D721Med (cell line): ENCODE data around the gene RXFP3.

Experiments used
- DNase-seq: peaks from one replicate; pipeline ENCODE4 v3.0.0; 2011; ENCODE audit warnings: low spot score; ENCODE audit not compliant: insufficient read length
- FAIRE-seq: peaks from 2 replicates; lab custom pipeline; 2011; peaks lifted over from hg19 to GRCh38; lab: Jason Lieb, UNC
- TF ChIP-seq, protein P1 (sequence below): IDR thresholded peaks from 2 replicates; pipeline ENCODE4 v1.5.1; 2012; ENCODE audit warnings: mild to moderate bottlenecking, control low read depth; ENCODE audit not compliant: insufficient read depth; ENCODE audit errors: missing control alignments

The RXFP3 gene

DNA sequence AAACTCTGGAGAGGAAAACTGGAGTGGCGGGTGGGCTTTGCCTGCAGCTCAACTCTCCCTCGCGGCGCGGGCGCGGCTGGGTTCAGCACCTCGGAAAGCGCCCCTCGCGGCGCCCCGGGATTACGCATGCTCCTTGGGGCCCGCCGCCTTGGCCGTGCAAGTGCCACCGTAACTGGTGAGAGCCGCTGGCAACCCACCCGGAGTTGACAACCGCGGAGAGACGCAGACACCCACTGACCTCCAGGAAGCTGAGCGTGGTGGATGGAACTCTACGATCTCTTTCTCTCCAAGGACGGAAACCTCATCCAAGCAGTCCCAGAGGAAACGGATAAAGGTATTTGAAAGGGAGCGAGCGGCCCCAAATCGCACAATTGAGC is 194 bp upstream of the RXFP3 start:
- TF ChIP-seq, protein P1, sequence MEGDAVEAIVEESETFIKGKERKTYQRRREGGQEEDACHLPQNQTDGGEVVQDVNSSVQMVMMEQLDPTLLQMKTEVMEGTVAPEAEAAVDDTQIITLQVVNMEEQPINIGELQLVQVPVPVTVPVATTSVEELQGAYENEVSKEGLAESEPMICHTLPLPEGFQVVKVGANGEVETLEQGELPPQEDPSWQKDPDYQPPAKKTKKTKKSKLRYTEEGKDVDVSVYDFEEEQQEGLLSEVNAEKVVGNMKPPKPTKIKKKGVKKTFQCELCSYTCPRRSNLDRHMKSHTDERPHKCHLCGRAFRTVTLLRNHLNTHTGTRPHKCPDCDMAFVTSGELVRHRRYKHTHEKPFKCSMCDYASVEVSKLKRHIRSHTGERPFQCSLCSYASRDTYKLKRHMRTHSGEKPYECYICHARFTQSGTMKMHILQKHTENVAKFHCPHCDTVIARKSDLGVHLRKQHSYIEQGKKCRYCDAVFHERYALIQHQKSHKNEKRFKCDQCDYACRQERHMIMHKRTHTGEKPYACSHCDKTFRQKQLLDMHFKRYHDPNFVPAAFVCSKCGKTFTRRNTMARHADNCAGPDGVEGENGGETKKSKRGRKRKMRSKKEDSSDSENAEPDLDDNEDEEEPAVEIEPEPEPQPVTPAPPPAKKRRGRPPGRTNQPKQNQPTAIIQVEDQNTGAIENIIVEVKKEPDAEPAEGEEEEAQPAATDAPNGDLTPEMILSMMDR = no peak
- FAIRE-seq (no peak), DNase-seq (no peak)

DNA sequence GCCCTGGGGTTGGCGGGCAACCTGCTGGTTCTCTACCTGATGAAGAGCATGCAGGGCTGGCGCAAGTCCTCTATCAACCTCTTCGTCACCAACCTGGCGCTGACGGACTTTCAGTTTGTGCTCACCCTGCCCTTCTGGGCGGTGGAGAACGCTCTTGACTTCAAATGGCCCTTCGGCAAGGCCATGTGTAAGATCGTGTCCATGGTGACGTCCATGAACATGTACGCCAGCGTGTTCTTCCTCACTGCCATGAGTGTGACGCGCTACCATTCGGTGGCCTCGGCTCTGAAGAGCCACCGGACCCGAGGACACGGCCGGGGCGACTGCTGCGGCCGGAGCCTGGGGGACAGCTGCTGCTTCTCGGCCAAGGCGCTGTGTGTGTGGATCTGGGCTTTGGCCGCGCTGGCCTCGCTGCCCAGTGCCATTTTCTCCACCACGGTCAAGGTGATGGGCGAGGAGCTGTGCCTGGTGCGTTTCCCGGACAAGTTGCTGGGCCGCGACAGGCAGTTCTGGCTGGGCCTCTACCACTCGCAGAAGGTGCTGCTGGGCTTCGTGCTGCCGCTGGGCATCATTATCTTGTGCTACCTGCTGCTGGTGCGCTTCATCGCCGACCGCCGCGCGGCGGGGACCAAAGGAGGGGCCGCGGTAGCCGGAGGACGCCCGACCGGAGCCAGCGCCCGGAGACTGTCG is 976 bp downstream of the RXFP3 start:
- DNase-seq (no peak), FAIRE-seq (no peak)
- TF ChIP-seq, protein P1 = no peak

DNA sequence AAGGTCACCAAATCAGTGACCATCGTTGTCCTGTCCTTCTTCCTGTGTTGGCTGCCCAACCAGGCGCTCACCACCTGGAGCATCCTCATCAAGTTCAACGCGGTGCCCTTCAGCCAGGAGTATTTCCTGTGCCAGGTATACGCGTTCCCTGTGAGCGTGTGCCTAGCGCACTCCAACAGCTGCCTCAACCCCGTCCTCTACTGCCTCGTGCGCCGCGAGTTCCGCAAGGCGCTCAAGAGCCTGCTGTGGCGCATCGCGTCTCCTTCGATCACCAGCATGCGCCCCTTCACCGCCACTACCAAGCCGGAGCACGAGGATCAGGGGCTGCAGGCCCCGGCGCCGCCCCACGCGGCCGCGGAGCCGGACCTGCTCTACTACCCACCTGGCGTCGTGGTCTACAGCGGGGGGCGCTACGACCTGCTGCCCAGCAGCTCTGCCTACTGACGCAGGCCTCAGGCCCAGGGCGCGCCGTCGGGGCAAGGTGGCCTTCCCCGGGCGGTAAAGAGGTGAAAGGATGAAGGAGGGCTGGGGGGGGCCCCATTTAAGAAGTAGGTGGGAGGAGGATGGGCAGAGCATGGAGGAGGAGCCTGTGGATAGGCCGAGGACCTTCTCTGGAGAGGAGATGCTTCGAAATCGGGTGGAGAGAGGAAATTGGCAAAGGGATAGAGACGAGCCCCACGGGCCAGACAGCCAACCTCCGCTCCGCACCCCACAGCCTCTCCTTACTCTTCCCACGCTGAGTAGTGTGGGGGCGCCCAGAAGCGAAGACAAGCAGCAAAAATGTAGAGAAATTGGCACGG is 1.7 kb downstream of the RXFP3 start:
- DNase-seq (no peak), FAIRE-seq (no peak)
- TF ChIP-seq, protein P1 = no peak

DNA sequence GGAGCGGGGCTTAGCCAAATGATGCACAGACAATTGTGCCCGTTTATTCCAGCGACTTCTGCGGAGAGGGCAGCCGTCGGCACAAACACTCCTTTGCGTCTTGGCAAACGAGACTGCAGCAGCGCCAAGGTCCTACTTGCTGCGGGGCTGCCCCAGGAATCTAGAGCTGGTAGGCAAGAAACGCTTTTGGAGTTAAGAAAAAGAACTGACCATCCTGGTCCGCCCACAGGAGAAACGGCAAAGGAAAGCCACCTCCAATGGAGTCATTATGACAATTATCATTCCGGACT is 2.3 kb downstream of the RXFP3 start:
- DNase-seq (no peak), FAIRE-seq (no peak)
- TF ChIP-seq, protein P1 = no peak

DNA sequence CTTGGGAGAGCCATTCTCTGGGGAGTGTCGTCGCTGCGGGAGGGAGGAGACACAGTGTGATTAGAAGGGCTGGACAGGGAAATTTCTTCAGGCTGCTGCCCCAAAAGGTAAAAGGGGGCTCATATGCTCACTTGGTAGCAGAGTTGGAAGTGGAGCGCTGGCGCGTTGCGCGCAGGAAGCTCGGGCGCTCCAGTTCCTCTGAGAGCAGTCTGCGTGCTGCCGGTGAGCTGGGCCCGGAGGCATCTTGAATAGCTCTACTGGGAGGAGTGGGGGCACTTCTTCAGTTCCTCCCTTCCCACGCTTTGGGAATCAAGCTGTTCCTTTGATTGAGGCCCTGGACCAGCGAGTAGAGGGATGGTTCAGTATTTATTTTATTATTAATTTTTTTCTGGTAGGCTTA is 2.7 kb downstream of the RXFP3 start:
- DNase-seq (no peak), FAIRE-seq (no peak)
- TF ChIP-seq, protein P1 = no peak

DNA sequence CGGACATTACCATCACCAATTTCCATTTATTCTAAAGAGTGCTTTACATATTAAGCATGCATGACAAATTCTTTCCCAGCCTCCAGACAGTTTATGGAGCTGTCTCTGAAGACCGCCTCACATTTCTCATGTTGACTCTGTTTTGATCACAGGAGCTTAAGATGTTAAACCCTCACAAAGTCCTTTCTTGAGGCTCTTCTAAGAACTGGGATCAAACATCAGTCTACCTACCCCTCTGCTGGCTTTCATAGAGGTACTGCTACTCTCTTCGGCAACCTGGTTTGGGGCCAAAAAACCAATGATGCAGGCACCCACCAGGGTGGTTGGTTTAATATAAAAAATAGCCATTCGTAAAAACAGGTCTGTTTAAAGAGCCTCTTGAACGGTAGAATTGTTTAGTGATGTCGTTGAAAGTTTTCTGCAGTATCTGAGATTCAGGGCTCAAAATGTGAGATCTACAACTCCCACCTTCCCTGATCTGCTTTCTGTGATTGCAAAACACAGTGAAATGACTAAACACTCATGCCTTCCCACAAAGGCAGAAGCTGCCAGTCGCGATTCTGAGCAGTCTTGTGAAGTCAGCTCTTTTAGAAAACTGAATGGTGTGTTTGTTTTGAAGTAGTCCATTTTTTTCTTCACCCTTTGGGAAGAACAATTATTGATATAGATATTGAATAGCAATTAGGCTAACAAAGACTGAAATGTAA is 3.5 kb downstream of the RXFP3 start:
- DNase-seq = no peak
- TF ChIP-seq, protein P1 = no peak
- FAIRE-seq = no peak
